Prostate gland (tissue), 2 donors: ENCODE results near the gene ZNRF3.

Experiments
- CTCF ChIP-seq, 4 experiments: fragments of 200-600 bp in 2 of 4; fragments of 450-650 bp in 2 of 4; sonication (generic) in 2 of 4; IDR thresholded peaks; 1 replicate in 3 of 4; 2 replicates in 1 of 4; pipeline ENCODE4 v1.5.1; 2016 to 2019; ENCODE audit warnings: antibody characterized with exemption in 4 of 4, mild to moderate bottlenecking in 2 of 4, moderate library complexity in 2 of 4
- POLR2A ChIP-seq: fragments of 450-650 bp; IDR thresholded peaks from one replicate; pipeline ENCODE4 v1.6.1; 2016; ENCODE audit warnings: antibody characterized with exemption, mild to moderate bottlenecking
- POLR2AphosphoS5 ChIP-seq: sonication (generic); formaldehyde crosslinking; IDR thresholded peaks from one replicate; pipeline ENCODE4 v1.6.1; 2017; ENCODE audit warnings: antibody characterized with exemption

GRCh38 chr22:28943501-28943879, 60.1 kb downstream of the ZNRF3 start:
- no peak for TF ChIP-seq POLR2A
- TF ChIP-seq CTCF (IDR thresholded peaks at IDR 0.05): no peak
- TF ChIP-seq POLR2AphosphoS5: no peak
